ENCODE data around the gene TUFT1. TPM values are rescaled to one million over a fixed set of nuclear protein-coding genes. Genes with fewer than 3 reads are reported as not detected.

Gene TUFT1
- total and polyA plus RNA-seq, 2 experiments from 2014 or later: 29.2 to 29.8 TPM

- Histone ChIP-seq H4K20me1 (ENCODE audit: insufficient read depth, poor library complexity, severe bottlenecking) (no peaks in the 10 kb centered on the region), H3K9me3 (ENCODE audit: low read depth) (no peaks in the 10 kb centered on the region), H3K27ac (no peak overlapping the region), H3K4me1 (ENCODE audit: insufficient read depth) (peaks cover 5% of the 10 kb centered on the region), H3K4me3 (no peak overlapping the region), H3K27me3 (no peaks in the 10 kb centered on the region), H3K79me2 (no peaks in the 10 kb centered on the region), H3K4me2 (no peak overlapping the region), H3K36me3 (replicated peaks; ENCODE audit: insufficient read depth, low read depth) (no peaks in the 10 kb centered on the region), H3K9me2 (replicated peaks; ENCODE audit: insufficient read depth) (no peaks in the 10 kb centered on the region), H2AFZ (no peak overlapping the region)
- TF ChIP-seq EZH2phosphoT487 (IDR thresholded peaks at IDR 0.05; ENCODE audit: low read depth, severe bottlenecking, unreplicated experiment) (no peak), EZH2 (IDR thresholded peaks at IDR 0.05; ENCODE audit: borderline replicate concordance) (no peak)
- TF ChIP-seq, protein P1, sequence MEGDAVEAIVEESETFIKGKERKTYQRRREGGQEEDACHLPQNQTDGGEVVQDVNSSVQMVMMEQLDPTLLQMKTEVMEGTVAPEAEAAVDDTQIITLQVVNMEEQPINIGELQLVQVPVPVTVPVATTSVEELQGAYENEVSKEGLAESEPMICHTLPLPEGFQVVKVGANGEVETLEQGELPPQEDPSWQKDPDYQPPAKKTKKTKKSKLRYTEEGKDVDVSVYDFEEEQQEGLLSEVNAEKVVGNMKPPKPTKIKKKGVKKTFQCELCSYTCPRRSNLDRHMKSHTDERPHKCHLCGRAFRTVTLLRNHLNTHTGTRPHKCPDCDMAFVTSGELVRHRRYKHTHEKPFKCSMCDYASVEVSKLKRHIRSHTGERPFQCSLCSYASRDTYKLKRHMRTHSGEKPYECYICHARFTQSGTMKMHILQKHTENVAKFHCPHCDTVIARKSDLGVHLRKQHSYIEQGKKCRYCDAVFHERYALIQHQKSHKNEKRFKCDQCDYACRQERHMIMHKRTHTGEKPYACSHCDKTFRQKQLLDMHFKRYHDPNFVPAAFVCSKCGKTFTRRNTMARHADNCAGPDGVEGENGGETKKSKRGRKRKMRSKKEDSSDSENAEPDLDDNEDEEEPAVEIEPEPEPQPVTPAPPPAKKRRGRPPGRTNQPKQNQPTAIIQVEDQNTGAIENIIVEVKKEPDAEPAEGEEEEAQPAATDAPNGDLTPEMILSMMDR (IDR thresholded peaks at IDR 0.05; ENCODE audit: poor library complexity): no peak
- 89% methylated on average over 3 of the region's 3 CpGs for WGBS (ENCODE audit: low lambda C conversion rate, missing lambda C conversion rate)
- no peak for DNase-seq (ENCODE audit: low spot score)
These were observed 47.1 kb upstream of the TUFT1 start for GRCh38 chr1:151493042-151493441.

DNA sequence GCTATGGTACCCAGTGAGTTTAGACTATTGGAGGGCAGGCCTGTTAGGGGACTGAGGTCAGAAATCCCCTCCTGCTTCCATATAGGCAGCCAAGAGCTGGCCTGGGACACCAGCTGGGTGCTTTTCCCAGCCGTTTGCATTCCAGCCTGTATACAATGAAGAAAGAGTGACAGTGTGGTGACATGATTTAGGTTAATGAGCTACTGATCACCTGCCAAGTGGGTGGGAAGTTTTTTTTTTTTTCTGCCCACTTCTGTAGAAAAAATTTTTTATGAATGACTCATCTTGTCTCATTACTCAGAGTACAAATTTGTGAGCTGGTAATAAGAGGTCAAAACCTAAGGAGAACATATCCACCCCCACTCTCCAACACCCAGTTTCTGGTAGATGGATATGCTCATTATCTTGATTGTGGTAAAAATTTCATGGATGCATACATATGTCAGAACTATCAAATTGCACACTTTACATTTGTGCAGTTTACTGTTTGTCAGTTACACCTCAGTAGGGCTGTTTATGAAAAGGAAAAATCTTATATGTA is 45.3 kb upstream of the TUFT1 start:
- no peak overlapping the region for H3K4me2 ChIP-seq
- no peaks in the 10 kb centered on the region for H4K20me1 ChIP-seq (ENCODE audit: insufficient read depth, poor library complexity, severe bottlenecking)
- peak; percentile 66 for DNase-seq (ENCODE audit: low spot score)
- H3K4me1 ChIP-seq (ENCODE audit: insufficient read depth): peaks cover 5% of the 10 kb centered on the region
- WGBS (ENCODE audit: low lambda C conversion rate, missing lambda C conversion rate): 0% methylated on average over 1 of the region's 1 CpG
- H3K9me3 ChIP-seq (ENCODE audit: low read depth): no peaks in the 10 kb centered on the region
- H2AFZ ChIP-seq: no peak overlapping the region
- peak overlapping the region; percentile 83 for H3K27ac ChIP-seq
- no peaks in the 10 kb centered on the region for H3K9me2 ChIP-seq (replicated peaks; ENCODE audit: insufficient read depth)
- H3K79me2 ChIP-seq: no peaks in the 10 kb centered on the region
- TF ChIP-seq, protein P1 (IDR thresholded peaks at IDR 0.05; ENCODE audit: poor library complexity): no peak
- TF ChIP-seq EZH2phosphoT487 (IDR thresholded peaks at IDR 0.05; ENCODE audit: low read depth, severe bottlenecking, unreplicated experiment): no peak
- no peak for TF ChIP-seq EZH2 (IDR thresholded peaks at IDR 0.05; ENCODE audit: borderline replicate concordance)
- H3K27me3 ChIP-seq: no peaks in the 10 kb centered on the region
- H3K4me3 ChIP-seq: no peak overlapping the region
- H3K36me3 ChIP-seq (replicated peaks; ENCODE audit: insufficient read depth, low read depth): no peaks in the 10 kb centered on the region

DNA sequence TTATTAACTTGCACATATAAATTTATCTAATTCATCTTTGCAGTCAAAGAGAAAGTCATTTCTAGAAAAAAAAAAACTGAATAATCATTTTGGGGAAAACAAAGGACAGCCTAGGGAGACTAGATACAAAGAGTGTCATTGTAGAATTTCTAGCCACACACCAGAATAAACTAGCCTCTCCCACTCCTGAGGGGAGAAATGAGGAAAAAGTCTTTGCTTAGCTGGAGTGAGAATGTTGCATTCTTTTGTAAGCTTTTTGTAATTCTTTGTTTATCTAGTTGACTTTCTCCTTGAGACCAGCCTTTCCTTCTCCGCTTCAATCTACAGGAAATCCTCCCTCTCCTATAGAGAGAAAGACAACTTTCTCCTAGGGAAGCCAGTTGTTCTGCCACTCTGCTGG is 44.8 kb upstream of the TUFT1 start:
- H3K79me2 ChIP-seq: no peaks in the 10 kb centered on the region
- WGBS (ENCODE audit: low lambda C conversion rate, missing lambda C conversion rate): 64% methylated on average over 1 of the region's 1 CpG
- H4K20me1 ChIP-seq (ENCODE audit: insufficient read depth, poor library complexity, severe bottlenecking): no peaks in the 10 kb centered on the region
- H3K4me1 ChIP-seq (ENCODE audit: insufficient read depth): peaks cover 5% of the 10 kb centered on the region
- no peaks in the 10 kb centered on the region for H3K9me2 ChIP-seq (replicated peaks; ENCODE audit: insufficient read depth)
- H3K36me3 ChIP-seq (replicated peaks; ENCODE audit: insufficient read depth, low read depth): no peaks in the 10 kb centered on the region
- H3K27ac ChIP-seq: peak overlapping the region; percentile 57
- H2AFZ ChIP-seq: no peak overlapping the region
- TF ChIP-seq EZH2phosphoT487 (IDR thresholded peaks at IDR 0.05; ENCODE audit: low read depth, severe bottlenecking, unreplicated experiment) (no peak), EZH2 (IDR thresholded peaks at IDR 0.05; ENCODE audit: borderline replicate concordance) (no peak)
- TF ChIP-seq, protein P1 (IDR thresholded peaks at IDR 0.05; ENCODE audit: poor library complexity): no peak
- DNase-seq (ENCODE audit: low spot score): no peak
- H3K27me3 ChIP-seq: no peaks in the 10 kb centered on the region
- no peak overlapping the region for H3K4me2 ChIP-seq
- H3K9me3 ChIP-seq (ENCODE audit: low read depth): no peaks in the 10 kb centered on the region
- H3K4me3 ChIP-seq: no peak overlapping the region
